Dedifferentiated amniotic fluid mesenchymal stem cell (primary cell): Measurements from ENCODE around the gene BCKDK.
A peak's percentile ranks its signal among the peaks of the same experiment; 100 is the strongest.
"Not testable (repeated sequence)": the region's sequence is repeated elsewhere in the genome, so short reads cannot be mapped to it uniquely, and the experiment has no call there.

Experiments
- DNase-seq: peaks from one replicate; pipeline ENCODE4 v3.0.0-alpha.2; 2016; ENCODE audit errors: extremely low spot score

The BCKDK gene

GRCh38 chr16:31142109-31143010 is 34.2 kb downstream of the BCKDK start:
- DNase-seq, result peak; percentile 98

GRCh38 chr16:31143011-31143693 is 35.0 kb downstream of the BCKDK start:
- DNase-seq, result no peak

- DNase-seq, result no peak
Observed at GRCh38 chr16:31143694-31144148, 35.5 kb downstream of the BCKDK start.

GRCh38 chr16:31144418-31144817 is 36.2 kb downstream of the BCKDK start:
- not testable (repeated sequence) for DNase-seq

- no peak for DNase-seq
Observed at GRCh38 chr16:31145398-31145990, 37.3 kb downstream of the BCKDK start.

GRCh38 chr16:31147574-31147973 is 39.4 kb downstream of the BCKDK start:
- no peak for DNase-seq

- DNase-seq, result no peak
Observed at GRCh38 chr16:31148281-31148728, 40.1 kb downstream of the BCKDK start.

- DNase-seq, result no peak
Observed at GRCh38 chr16:31148896-31149295, 40.7 kb downstream of the BCKDK start.

GRCh38 chr16:31149332-31149731 is 41.1 kb downstream of the BCKDK start:
- no peak for DNase-seq

GRCh38 chr16:31149894-31150890 is 42.0 kb downstream of the BCKDK start, which contains the start of gene PRSS36:
Gene PRSS36 (minus strand): TSS chr16:31150066. CDS start chr16:31150035, 31 bp downstream.
- DNase-seq, result no peak

- not testable (repeated sequence) for DNase-seq
Observed at GRCh38 chr16:31150976-31151375, 42.8 kb downstream of the BCKDK start.

GRCh38 chr16:31157136-31157535 is 49.0 kb downstream of the BCKDK start:
- no peak for DNase-seq
